Esophagus muscularis mucosa (tissue), 4 donors: ENCODE data around the gene FOXO3B.
"Not testable (repeated sequence)": the region's sequence is repeated elsewhere in the genome, so short reads cannot be mapped to it uniquely, and the experiment has no call there.

ENCODE experiments used
- CTCF ChIP-seq, 3 experiments: fragments of 200-600 bp in 2 of 3; fragments of 450-650 bp in 1 of 3; sonication (generic) in 2 of 3; IDR thresholded peaks; one replicate each; pipeline ENCODE4 v1.5.1; 2017 to 2019; ENCODE audit warnings: antibody characterized with exemption in 3 of 3, mild to moderate bottlenecking in 2 of 3, moderate library complexity in 1 of 3
- EP300 ChIP-seq: sonication (generic); formaldehyde crosslinking; IDR thresholded peaks from one replicate; pipeline ENCODE4 v1.6.1; 2017; ENCODE audit warnings: antibody characterized with exemption
- POLR2A ChIP-seq: fragments of 450-650 bp; IDR thresholded peaks from one replicate; pipeline ENCODE4 v1.6.1; 2017; ENCODE audit warnings: antibody characterized with exemption, moderate library complexity, mild to moderate bottlenecking, low read depth

- TF ChIP-seq CTCF (IDR thresholded peaks at IDR 0.05); POLR2A; EP300: not testable (repeated sequence)
These were observed 36.7 kb upstream of the FOXO3B start for GRCh38 chr17:18718643-18719427.
